Tibial artery (tissue), 4 donors: ENCODE data around the gene VEZF1.
"Not testable (repeated sequence)": the region's sequence is repeated elsewhere in the genome, so short reads cannot be mapped to it uniquely, and the experiment has no call there.

ENCODE experiments used
- DNase-seq, 2 donors: peaks; one replicate each; pipeline ENCODE4 v3.0.0-alpha.2; 2019
- H3K27ac ChIP-seq, 2 donors: fragments of 200-600 bp; sonication (generic) in 1 of 2; 1 replicate in 1 of 2; 2 replicates in 1 of 2; pipeline ENCODE4 v1.5.1; 2018 to 2019; ENCODE audit warnings: mild to moderate bottlenecking in 1 of 2
- H3K27me3 ChIP-seq, 2 donors: fragments of 200-600 bp; sonication (generic) in 1 of 2; one replicate each; pipeline versions ENCODE4 v1.5.1 to v1.6.0; 2016 to 2019
- H3K36me3 ChIP-seq, 3 donors: fragments of 200-600 bp; sonication (generic) in 2 of 3; one replicate each; pipeline ENCODE4 v1.5.1; 2016 to 2019; ENCODE audit warnings: mild to moderate bottlenecking in 2 of 3
- H3K4me1 ChIP-seq, 4 donors: fragments of 200-600 bp; sonication (generic) in 2 of 4; 1 replicate in 3 of 4; 2 replicates in 1 of 4; pipeline ENCODE4 v1.5.1; 2016 to 2019
- H3K4me3 ChIP-seq, 2 donors: fragments of 200-600 bp; sonication (generic) in 1 of 2; 1 replicate in 1 of 2; 2 replicates in 1 of 2; pipeline ENCODE4 v1.5.1; 2018 to 2019; ENCODE audit warnings: mild to moderate bottlenecking in 2 of 2
- H3K9me3 ChIP-seq, 3 donors: fragments of 200-600 bp; sonication (generic) in 1 of 3; one replicate each; pipeline ENCODE4 v1.5.1; 2016 to 2019
- CTCF ChIP-seq, 2 experiments: fragments of 200-600 bp in 1 of 2; fragments of 450-650 bp in 1 of 2; IDR thresholded peaks; one replicate each; pipeline ENCODE4 v1.5.1; 2017 to 2019; ENCODE audit warnings: antibody characterized with exemption in 2 of 2, mild to moderate bottlenecking in 1 of 2, moderate library complexity in 1 of 2
- intact Hi-C: fragments of 100-400 bp; cut with DNase I; formaldehyde crosslinking; loops from one replicate; pipeline ENCODE4 v1.15.0; 2023; ENCODE audit warnings: low total_unique reads

The VEZF1 gene

GRCh38 chr17:57965521-57966160 lies 22.4 kb downstream of the VEZF1 start:
- intact Hi-C loops, result no loop called here
- no peak for TF ChIP-seq CTCF (IDR thresholded peaks at IDR 0.05)
- H3K36me3 ChIP-seq, result no peaks in the 10 kb centered on the region
- no peaks in the 10 kb centered on the region for H3K9me3 ChIP-seq
- no peak for DNase-seq
- no peaks in the 10 kb centered on the region for H3K4me1 ChIP-seq
- no peak overlapping the region for H3K27ac ChIP-seq
- H3K4me3 ChIP-seq, result no peak overlapping the region
- H3K27me3 ChIP-seq, result no peaks in the 10 kb centered on the region

GRCh38 chr17:57963149-57963511 lies 24.9 kb downstream of the VEZF1 start:
- DNase-seq, result no peak
- Histone ChIP-seq H3K4me1 (no peaks in the 10 kb centered on the region), H3K9me3 (no peaks in the 10 kb centered on the region), H3K36me3 (no peaks in the 10 kb centered on the region), H3K4me3 (no peak overlapping the region), H3K27me3 (no peaks in the 10 kb centered on the region), H3K27ac (no peak overlapping the region)
- intact Hi-C loops, result no loop called here
- no peak for TF ChIP-seq CTCF (IDR thresholded peaks at IDR 0.05)

GRCh38 chr17:57962279-57963148 lies 25.5 kb downstream of the VEZF1 start:
- no peaks in the 10 kb centered on the region for H3K27me3 ChIP-seq
- no peak overlapping the region for H3K4me3 ChIP-seq
- DNase-seq, result no peak
- no peaks in the 10 kb centered on the region for H3K4me1 ChIP-seq
- intact Hi-C loops, result no loop called here
- H3K9me3 ChIP-seq, result no peaks in the 10 kb centered on the region
- no peaks in the 10 kb centered on the region for H3K36me3 ChIP-seq
- H3K27ac ChIP-seq, result no peak overlapping the region
- TF ChIP-seq CTCF (IDR thresholded peaks at IDR 0.05), result no peak

GRCh38 chr17:57959929-57960328 lies 28.1 kb downstream of the VEZF1 start:
- intact Hi-C loops, result no loop called here
- Histone ChIP-seq H3K4me1 (peaks cover 0 to 9% (median 7%) of the 10 kb centered on the region in 4 donors), H3K27ac (no peak overlapping the region), H3K4me3 (no peak overlapping the region), H3K27me3 (no peaks in the 10 kb centered on the region), H3K36me3 (no peaks in the 10 kb centered on the region), H3K9me3 (no peaks in the 10 kb centered on the region)
- DNase-seq, result peak in 1 of 2 donors; percentile 4
- no peak for TF ChIP-seq CTCF (IDR thresholded peaks at IDR 0.05)

GRCh38 chr17:57958391-57958790 lies 29.7 kb downstream of the VEZF1 start:
- H3K36me3 ChIP-seq, intact Hi-C loops, H3K9me3 ChIP-seq, H3K27ac ChIP-seq, H3K4me3 ChIP-seq, H3K27me3 ChIP-seq: not testable (repeated sequence)
- peak in 1 of 2 donors; percentile 13 for DNase-seq
- peaks cover 0 to 20% (median 16%) of the 10 kb centered on the region in 4 donors for H3K4me1 ChIP-seq

- no peaks in the 10 kb centered on the region for H3K9me3 ChIP-seq
- no peak overlapping the region for H3K27ac ChIP-seq
- intact Hi-C loops, result no loop called here
- no peak overlapping the region for H3K4me3 ChIP-seq
- TF ChIP-seq CTCF (IDR thresholded peaks at IDR 0.05), result no peak
- no peaks in the 10 kb centered on the region for H3K36me3 ChIP-seq
- H3K27me3 ChIP-seq, result no peaks in the 10 kb centered on the region
- H3K4me1 ChIP-seq, result peaks cover 0 to 25% (median 22%) of the 10 kb centered on the region in 4 donors
- no peak for DNase-seq
Observed at GRCh38 chr17:57957886-57958285, 30.2 kb downstream of the VEZF1 start.
